Left lung (tissue), 14 donors: ENCODE data around the gene SELENOF. TPM values are rescaled to one million over a fixed set of nuclear protein-coding genes. Genes with fewer than 3 reads are reported as not detected.

Experiments used
- ATAC-seq: fragments of 200-7000 bp; cut with Tn5 transposase; one replicate; pipeline ENCODE4 v1.9.1; 2020; ENCODE audit warnings: moderate library complexity
- DNase-seq, 4 donors: peaks; one replicate each; pipeline ENCODE4 v3.0.0-alpha.2; 2013 to 2020
- H3K27ac ChIP-seq, 2 donors: fragments of 200-600 bp; sonication (generic) in 1 of 2; one replicate each; pipeline versions ENCODE4 v1.5.0 to v1.8.0; 2020 to 2021
- H3K27me3 ChIP-seq, 2 donors: fragments of 200-600 bp; sonication (generic) in 1 of 2; one replicate each; pipeline versions ENCODE4 v1.5.0 to v1.8.0; 2020 to 2021
- H3K36me3 ChIP-seq, 2 donors: fragments of 200-600 bp; sonication (generic) in 1 of 2; one replicate each; pipeline versions ENCODE4 v1.5.0 to v1.8.0; 2020 to 2021
- H3K4me1 ChIP-seq, 2 donors: fragments of 200-600 bp; one replicate each; pipeline ENCODE4 v1.8.0; 2021
- H3K4me3 ChIP-seq, 2 donors: fragments of 200-600 bp; sonication (generic) in 1 of 2; one replicate each; pipeline versions ENCODE4 v1.5.0 to v1.8.0; 2020 to 2021; ENCODE audit warnings: mild to moderate bottlenecking in 1 of 2
- H3K9me3 ChIP-seq, 2 donors: fragments of 200-600 bp; sonication (generic) in 1 of 2; one replicate each; pipeline versions ENCODE4 v1.5.0 to v1.8.0; 2020 to 2021
- intact Hi-C, 2 donors: fragments of 100-400 bp; cut with DNase I; formaldehyde crosslinking; loops; one replicate each; pipeline versions ENCODE4 v1.11.2 to v1.14.2; 2022
- long read RNA-seq, 12 donors: library from polyadenylated mRNA in 2 of 12; unstranded in 2 of 12; transcript quantifications; one replicate each; pipeline ENCODE4 v2.0.0 and lab custom pipeline, GENCODE V29; 2019 to 2026
- polyA plus RNA-seq, 6 donors: library from polyadenylated mRNA; unstranded; fragments of 120-200 nt; gene quantifications; one replicate each; pipeline ENCODE4 v1.2.1, GENCODE V29; 2013; ENCODE audit not compliant: insufficient read length in 6 of 6
- total RNA-seq, 2 donors: library from RNA; stranded (reverse); fragmentation: NEBNext Ultra II Directional; extraction: Animal tissue kit (Norgen Biotek cat#: 25700); gene quantifications; one replicate each; pipeline ENCODE4 v1.2.1, GENCODE V29; 2021
- TF ChIP-seq, protein P1 (sequence below), 2 donors: fragments of 200-600 bp; sonication (generic) in 1 of 2; IDR thresholded peaks; one replicate each; pipeline versions ENCODE4 v1.5.0 to v1.8.0; 2021; ENCODE audit warnings: antibody characterized with exemption in 2 of 2
- donor health status: DM: no; HTN: yes; CAD: no.
- donor health status: DM: no; HTN: no; CAD: no.

Gene SELENOF
- 100 to 1,000 TPM; 248 to 302 TPM for total RNA-seq
- 100 to 1,000 TPM; 217 to 297 (median 270) TPM for polyA plus RNA-seq
- long read RNA-seq, donor 1, transcript SELENOF-201 (5 exons, 1,781 nt) = major isoform, 173 of 217 reads
- long read RNA-seq, donor 1, transcript SELENOF-202 (4 exons, 1,220 nt) = minor isoform, 9 of 217 reads
- long read RNA-seq, donor 1, partial matches to known transcripts = 28 of 217 reads
- long read RNA-seq, donor 1, other reads (novel, unspliced or antisense) = 7 of 217 reads
- long read RNA-seq, donor 2, transcript SELENOF-201 (5 exons, 1,781 nt) = major isoform, 117 of 152 reads
- long read RNA-seq, donor 2, transcript SELENOF-202 (4 exons, 1,220 nt) = minor isoform, 5 of 152 reads
- long read RNA-seq, donor 2, partial matches to known transcripts = 27 of 152 reads
- long read RNA-seq, donor 2, other reads (novel, unspliced or antisense) = 0 of 152 reads
- long read RNA-seq, donor 3, transcript SELENOF-201 (5 exons, 1,781 nt) = major isoform, 122 of 153 reads
- long read RNA-seq, donor 3, partial matches to known transcripts = 23 of 153 reads
- long read RNA-seq, donor 3, other reads (novel, unspliced or antisense) = 5 of 153 reads
- long read RNA-seq, donor 4, transcript SELENOF-201 (5 exons, 1,781 nt) = major isoform, 112 of 125 reads
- long read RNA-seq, donor 4, partial matches to known transcripts = 1 of 125 reads
- long read RNA-seq, donor 4, other reads (novel, unspliced or antisense) = 8 of 125 reads
- long read RNA-seq, donor 5, transcript SELENOF-201 (5 exons, 1,781 nt) = major isoform, 137 of 160 reads
- long read RNA-seq, donor 5, partial matches to known transcripts = 17 of 160 reads
- long read RNA-seq, donor 5, other reads (novel, unspliced or antisense) = 0 of 160 reads
- long read RNA-seq, donor 6, transcript SELENOF-202 (4 exons, 1,220 nt) = minor isoform, 5 of 193 reads
- long read RNA-seq, donor 6, transcript SELENOF-201 (5 exons, 1,781 nt) = major isoform, 141 of 193 reads
- long read RNA-seq, donor 6, partial matches to known transcripts = 37 of 193 reads
- long read RNA-seq, donor 6, other reads (novel, unspliced or antisense) = 6 of 193 reads
- long read RNA-seq, donor 7, transcript SELENOF-202 (4 exons, 1,220 nt) = minor isoform, 5 of 95 reads
- long read RNA-seq, donor 7, transcript SELENOF-201 (5 exons, 1,781 nt) = major isoform, 77 of 95 reads
- long read RNA-seq, donor 7, partial matches to known transcripts = 6 of 95 reads
- long read RNA-seq, donor 7, other reads (novel, unspliced or antisense) = 5 of 95 reads
- long read RNA-seq, donor 8, transcript SELENOF-201 (5 exons, 1,781 nt) = major isoform, 62 of 83 reads
- long read RNA-seq, donor 8, transcript SELENOF-202 (4 exons, 1,220 nt) = minor isoform, 9 of 83 reads
- long read RNA-seq, donor 8, partial matches to known transcripts = 10 of 83 reads
- long read RNA-seq, donor 8, other reads (novel, unspliced or antisense) = 0 of 83 reads
- long read RNA-seq, donor 9 = 0 reads
- long read RNA-seq, donor 10, transcript SELENOF-201 (5 exons, 1,781 nt) = major isoform, 72 of 83 reads
- long read RNA-seq, donor 10, partial matches to known transcripts = 3 of 83 reads
- long read RNA-seq, donor 10, other reads (novel, unspliced or antisense) = 2 of 83 reads
- long read RNA-seq, donor 11, transcript SELENOF-202 (4 exons, 1,220 nt) = minor isoform, 6 of 115 reads
- long read RNA-seq, donor 11, transcript SELENOF-201 (5 exons, 1,781 nt) = major isoform, 88 of 115 reads
- long read RNA-seq, donor 11, partial matches to known transcripts = 18 of 115 reads
- long read RNA-seq, donor 11, other reads (novel, unspliced or antisense) = 0 of 115 reads
- long read RNA-seq, donor 12, transcript SELENOF-202 (4 exons, 1,220 nt) = minor isoform, 8 of 116 reads
- long read RNA-seq, donor 12, transcript SELENOF-201 (5 exons, 1,781 nt) = major isoform, 95 of 116 reads
- long read RNA-seq, donor 12, partial matches to known transcripts = 8 of 116 reads
- long read RNA-seq, donor 12, other reads (novel, unspliced or antisense) = 5 of 116 reads

GRCh38 chr1:86913896-86914600 is at the start of gene SELENOF:
Gene SELENOF (minus strand): TSS chr1:86914126. CDS start chr1:86914111, 15 bp downstream.
- DNase-seq (peak; percentile 88 to 100 (median 100)), ATAC-seq (peak; percentile 95)
- Histone ChIP-seq H3K36me3 (peaks cover 0 to 10% of the 10 kb centered on the region in 2 donors), H3K4me1 (peaks cover 7 to 36% of the 10 kb centered on the region in 2 donors), H3K4me3 (peak within 1 kb of the TSS; percentile 66 to 91), H3K9me3 (no peaks in the 10 kb centered on the region), H3K27me3 (no peaks in the 10 kb centered on the region), H3K27ac (peak within 1 kb of the TSS; percentile 95)
- TF ChIP-seq, protein P1, sequence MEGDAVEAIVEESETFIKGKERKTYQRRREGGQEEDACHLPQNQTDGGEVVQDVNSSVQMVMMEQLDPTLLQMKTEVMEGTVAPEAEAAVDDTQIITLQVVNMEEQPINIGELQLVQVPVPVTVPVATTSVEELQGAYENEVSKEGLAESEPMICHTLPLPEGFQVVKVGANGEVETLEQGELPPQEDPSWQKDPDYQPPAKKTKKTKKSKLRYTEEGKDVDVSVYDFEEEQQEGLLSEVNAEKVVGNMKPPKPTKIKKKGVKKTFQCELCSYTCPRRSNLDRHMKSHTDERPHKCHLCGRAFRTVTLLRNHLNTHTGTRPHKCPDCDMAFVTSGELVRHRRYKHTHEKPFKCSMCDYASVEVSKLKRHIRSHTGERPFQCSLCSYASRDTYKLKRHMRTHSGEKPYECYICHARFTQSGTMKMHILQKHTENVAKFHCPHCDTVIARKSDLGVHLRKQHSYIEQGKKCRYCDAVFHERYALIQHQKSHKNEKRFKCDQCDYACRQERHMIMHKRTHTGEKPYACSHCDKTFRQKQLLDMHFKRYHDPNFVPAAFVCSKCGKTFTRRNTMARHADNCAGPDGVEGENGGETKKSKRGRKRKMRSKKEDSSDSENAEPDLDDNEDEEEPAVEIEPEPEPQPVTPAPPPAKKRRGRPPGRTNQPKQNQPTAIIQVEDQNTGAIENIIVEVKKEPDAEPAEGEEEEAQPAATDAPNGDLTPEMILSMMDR (IDR thresholded peaks at IDR 0.05) = no peak
- intact Hi-C loops = loop anchor here in 1 of 2 donors (5.0 kb wide), 1 partner anchor 212 kb away; the partner anchor contains the start of gene SH3GLB1

GRCh38 chr1:86960548-86960947 is 46.6 kb upstream of the SELENOF start:
- H3K27ac ChIP-seq = no peak overlapping the region
- H3K4me3 ChIP-seq = no peak overlapping the region
- ATAC-seq (no peak), DNase-seq (no peak)
- no peaks in the 10 kb centered on the region for H3K27me3 ChIP-seq
- TF ChIP-seq, protein P1 (IDR thresholded peaks at IDR 0.05) = no peak
- H3K9me3 ChIP-seq = no peaks in the 10 kb centered on the region
- peaks cover 0 to 4% of the 10 kb centered on the region in 2 donors for H3K4me1 ChIP-seq
- intact Hi-C loops = no loop called here
- H3K36me3 ChIP-seq = no peaks in the 10 kb centered on the region

DNA sequence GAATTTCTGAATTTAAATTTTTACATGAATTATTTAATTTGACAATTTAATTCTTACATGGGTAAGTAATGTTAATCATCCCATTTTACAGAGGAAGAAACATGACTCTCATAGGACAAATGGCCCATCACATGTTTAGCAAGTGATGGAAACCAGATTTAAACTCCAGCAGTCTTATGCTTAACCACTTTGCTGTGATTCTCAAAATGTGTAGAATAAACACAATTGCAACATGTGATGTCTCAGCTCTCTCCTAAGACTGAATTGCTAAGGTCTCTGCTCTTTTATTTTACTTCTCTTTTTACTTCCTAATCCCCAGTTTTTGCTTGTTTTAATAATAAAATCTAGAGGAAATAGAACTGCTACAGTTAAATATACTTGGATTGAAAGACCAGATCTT is 43.3 kb upstream of the SELENOF start:
- intact Hi-C loops = loop anchor here in 1 of 2 donors (10.0 kb wide), 1 partner anchor 122 kb away; no protein-coding TSS in a partner anchor
- H3K4me1 ChIP-seq = no peaks in the 10 kb centered on the region
- DNase-seq (no peak), ATAC-seq (no peak)
- H3K27me3 ChIP-seq = no peaks in the 10 kb centered on the region
- H3K9me3 ChIP-seq = no peaks in the 10 kb centered on the region
- no peak overlapping the region for H3K27ac ChIP-seq
- TF ChIP-seq, protein P1 (IDR thresholded peaks at IDR 0.05) = no peak
- no peak overlapping the region for H3K4me3 ChIP-seq
- no peaks in the 10 kb centered on the region for H3K36me3 ChIP-seq
